GM12872 (cell line): ENCODE measurements around the gene HTRA3.

ENCODE experiments used
- TF ChIP-seq, protein P1 (sequence below): IDR thresholded peaks from 3 replicates; pipeline ENCODE4 v1.5.1; 2011; ENCODE audit warnings: low read depth, mild to moderate bottlenecking, low read length, moderate library complexity; ENCODE audit not compliant: insufficient read depth

Gene HTRA3

DNA sequence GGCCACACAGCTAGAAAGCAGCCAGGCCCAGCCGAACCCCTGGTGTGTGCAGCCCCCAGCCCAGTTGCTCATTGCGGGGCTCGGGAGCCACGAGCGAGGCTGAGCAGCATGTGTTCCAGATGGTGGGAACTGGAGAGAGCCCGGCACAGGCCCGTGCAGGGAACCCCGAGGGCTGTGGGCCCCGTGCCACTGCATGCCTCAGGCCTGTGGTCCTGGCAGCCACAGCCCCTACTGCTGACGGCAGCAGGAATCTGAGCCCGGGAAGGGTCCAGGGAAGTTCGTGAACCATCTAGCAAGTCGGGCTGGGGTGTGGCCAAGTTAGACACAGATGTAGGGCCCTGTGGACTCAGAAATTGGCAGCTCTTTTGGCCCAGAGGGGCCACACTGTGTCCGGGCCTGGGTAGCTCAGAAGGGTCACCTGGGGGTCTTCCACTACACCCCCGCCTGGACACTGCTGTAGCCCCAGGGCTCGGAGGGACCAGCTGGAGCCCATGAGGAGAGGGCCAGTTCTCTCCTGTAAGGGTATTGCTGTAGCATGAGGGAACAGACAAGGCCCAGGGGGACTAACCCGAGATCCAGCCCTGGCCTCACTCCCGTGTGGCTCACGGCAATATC lies 12.1 kb downstream of the HTRA3 start:
- TF ChIP-seq, protein P1, sequence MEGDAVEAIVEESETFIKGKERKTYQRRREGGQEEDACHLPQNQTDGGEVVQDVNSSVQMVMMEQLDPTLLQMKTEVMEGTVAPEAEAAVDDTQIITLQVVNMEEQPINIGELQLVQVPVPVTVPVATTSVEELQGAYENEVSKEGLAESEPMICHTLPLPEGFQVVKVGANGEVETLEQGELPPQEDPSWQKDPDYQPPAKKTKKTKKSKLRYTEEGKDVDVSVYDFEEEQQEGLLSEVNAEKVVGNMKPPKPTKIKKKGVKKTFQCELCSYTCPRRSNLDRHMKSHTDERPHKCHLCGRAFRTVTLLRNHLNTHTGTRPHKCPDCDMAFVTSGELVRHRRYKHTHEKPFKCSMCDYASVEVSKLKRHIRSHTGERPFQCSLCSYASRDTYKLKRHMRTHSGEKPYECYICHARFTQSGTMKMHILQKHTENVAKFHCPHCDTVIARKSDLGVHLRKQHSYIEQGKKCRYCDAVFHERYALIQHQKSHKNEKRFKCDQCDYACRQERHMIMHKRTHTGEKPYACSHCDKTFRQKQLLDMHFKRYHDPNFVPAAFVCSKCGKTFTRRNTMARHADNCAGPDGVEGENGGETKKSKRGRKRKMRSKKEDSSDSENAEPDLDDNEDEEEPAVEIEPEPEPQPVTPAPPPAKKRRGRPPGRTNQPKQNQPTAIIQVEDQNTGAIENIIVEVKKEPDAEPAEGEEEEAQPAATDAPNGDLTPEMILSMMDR: no peak

DNA sequence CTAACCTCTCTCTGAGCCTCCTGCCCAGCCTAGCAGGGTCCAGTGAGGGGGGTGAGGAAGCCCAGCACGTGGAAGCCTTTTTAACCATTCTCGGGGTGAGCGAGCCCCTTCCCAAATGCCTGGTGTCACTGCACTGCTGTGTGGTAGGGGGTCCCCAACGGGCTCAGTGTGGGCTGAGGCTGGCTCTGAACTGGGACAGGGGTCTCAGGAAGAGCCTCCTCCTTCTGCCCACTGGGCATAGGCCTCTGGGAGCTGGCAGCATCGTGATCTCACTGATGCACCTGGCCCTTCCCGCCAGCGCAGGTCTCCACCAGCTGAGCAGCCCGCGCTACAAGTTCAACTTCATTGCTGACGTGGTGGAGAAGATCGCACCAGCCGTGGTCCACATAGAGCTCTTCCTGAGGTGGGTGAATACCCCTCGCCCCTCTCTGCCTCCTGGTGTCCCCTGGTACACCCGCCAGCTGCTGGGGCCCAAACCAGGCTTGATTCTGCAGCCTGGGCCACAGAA lies 12.6 kb downstream of the HTRA3 start:
- TF ChIP-seq, protein P1: no peak

DNA sequence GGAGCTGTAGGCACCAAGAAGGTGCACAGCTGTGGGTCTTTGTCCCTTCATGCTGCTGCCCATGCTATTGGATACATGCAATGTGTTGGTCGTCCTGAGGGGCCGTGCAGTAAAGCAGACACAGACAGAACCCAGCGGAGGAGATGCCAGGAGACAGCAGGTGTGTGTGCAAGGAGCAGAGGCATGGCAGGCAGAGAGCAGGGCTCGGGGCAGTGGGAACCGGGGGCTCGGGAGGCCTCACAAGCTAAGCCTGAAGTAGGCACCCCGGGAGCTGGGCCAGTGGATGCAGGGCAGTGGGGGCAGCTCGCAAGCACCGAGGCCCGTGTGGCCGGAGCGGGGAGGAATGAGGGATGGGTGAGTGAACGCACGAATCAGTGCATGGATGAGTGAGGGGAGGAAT lies 13.2 kb downstream of the HTRA3 start:
- TF ChIP-seq, protein P1: no peak

DNA sequence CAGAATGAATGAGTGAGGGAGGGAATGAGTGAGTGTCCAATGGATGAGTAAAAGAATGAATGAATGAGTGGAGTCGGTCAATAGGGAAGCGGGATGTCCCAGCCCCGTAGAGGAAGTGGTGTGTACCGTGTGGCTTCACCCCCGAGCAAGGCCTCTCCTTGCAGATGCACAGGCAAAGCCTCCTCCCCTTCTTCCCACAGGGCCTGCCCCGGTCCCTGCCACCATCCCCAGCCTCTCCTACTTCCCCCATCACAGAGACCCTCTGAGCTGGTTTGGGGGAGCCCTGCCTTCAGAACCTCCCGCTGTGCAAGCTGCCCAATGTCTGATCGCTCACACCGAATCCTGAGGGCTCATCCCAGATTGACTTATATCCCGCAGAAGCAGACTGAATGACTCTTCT lies 13.6 kb downstream of the HTRA3 start:
- TF ChIP-seq, protein P1: no peak

DNA sequence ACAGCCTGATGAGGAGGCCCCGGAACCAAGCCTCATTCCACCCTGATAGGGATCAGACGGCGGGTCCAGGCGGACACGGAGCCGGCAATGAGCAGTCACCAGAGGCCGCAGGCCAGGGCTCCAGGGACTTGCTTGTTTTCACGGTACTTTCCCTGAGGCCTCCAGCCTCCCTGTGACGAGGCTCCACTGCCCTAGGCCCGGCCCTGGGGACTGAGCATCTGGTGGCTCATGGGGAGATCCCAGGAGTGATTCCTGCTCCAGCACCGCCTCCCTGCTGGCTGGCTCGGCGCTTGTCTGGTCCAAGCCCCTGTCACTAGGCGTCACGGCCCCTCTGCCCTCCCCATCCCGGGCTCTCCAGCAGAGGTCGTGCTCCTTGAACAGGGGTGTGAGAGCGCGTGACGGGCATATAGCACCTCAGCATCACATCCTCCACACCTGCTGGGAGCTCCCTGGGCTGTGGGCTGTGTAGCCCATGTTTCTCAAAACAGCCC lies 14.1 kb downstream of the HTRA3 start:
- TF ChIP-seq, protein P1: no peak

DNA sequence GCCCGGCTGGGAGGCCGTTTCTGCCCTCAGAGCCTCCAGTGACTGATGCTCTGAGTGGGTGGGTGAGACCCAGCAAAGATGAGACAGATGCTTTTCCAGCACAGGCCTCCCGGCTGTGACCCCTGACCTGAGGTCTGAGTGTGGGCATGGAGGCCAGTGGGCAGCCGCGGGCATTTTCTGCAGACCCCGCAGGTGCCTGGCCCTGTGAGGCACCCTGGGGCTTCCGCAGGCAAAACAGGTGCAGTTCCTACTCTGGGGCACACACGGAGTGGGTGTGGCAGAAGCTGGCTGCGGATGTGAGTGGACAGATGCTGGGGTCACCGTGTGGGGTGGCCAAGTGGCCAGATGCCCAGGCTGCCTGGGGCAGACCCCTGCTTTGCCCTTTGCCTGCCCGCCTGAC lies 14.8 kb downstream of the HTRA3 start:
- TF ChIP-seq, protein P1: no peak

DNA sequence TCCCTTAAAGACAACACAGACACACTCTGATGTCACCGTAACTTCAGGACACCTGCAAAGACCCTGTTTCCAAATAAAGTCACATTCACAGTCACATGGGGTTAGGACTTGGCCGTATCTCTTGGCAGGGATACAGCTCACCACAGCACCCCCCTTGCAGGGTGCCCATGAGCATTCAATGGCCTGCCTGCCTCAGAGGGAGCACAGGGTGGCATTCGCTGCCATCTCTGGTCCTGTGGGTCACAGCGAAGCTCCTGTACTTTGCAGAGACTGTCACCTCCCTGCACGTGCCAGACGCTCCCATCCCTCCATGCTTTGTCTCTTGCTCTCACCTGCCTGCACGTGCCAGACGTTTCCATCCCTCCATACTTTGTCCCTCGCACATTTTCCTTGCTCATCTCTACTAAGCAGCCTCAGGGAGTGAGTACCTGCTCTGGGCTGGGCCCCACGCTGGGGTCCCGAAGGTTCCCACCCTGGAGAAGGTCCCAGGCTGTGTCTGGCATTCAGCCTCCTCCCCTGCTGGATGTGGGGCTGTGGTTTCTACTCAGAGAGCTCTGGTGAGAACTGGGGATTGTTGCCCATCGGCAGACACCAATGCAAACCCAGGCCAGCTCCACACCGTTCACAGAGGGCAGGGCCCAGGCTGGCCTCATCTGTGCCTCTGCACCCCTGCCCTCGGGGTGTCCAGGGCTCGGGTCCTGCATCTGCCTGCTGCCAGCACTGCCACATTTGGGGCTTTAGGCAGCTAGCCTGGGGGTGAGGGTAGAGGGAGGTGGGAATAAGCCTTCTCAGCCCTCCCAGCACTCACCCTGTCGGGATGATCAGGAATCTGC lies 15.8 kb downstream of the HTRA3 start:
- TF ChIP-seq, protein P1: no peak
